Liver (tissue), 3 donors: ENCODE data around the gene PPP2R2C.

Experiments
- FOXA2 ChIP-seq: IDR thresholded peaks from 2 replicates; pipeline ENCODE4 v1.6.1; 2016; ENCODE audit warnings: antibody characterized with exemption
- GABPA ChIP-seq, 2 donors: IDR thresholded peaks in 1 of 2; conservative IDR thresholded peaks in 1 of 2; 2 replicates each; pipeline ENCODE4 v1.6.1; 2016; ENCODE audit warnings: antibody characterized with exemption in 2 of 2, mild to moderate bottlenecking in 1 of 2, moderate library complexity in 1 of 2
- HNF4A ChIP-seq, 2 donors: conservative IDR thresholded peaks; 2 replicates each; pipeline ENCODE4 v1.6.1; 2016; ENCODE audit warnings: antibody characterized with exemption in 2 of 2, mild to moderate bottlenecking in 2 of 2
- JUND ChIP-seq, 2 donors: IDR thresholded peaks; 2 replicates each; pipeline ENCODE4 v1.6.1; 2016; ENCODE audit warnings: antibody characterized with exemption in 2 of 2
- NR2F2 ChIP-seq: IDR thresholded peaks from 2 replicates; pipeline ENCODE4 v1.6.1; 2016; ENCODE audit warnings: antibody characterized with exemption
- RAD21 ChIP-seq, 2 donors: IDR thresholded peaks; 2 replicates each; pipeline ENCODE4 v1.6.1; 2016; ENCODE audit warnings: antibody characterized with exemption in 2 of 2, mild to moderate bottlenecking in 2 of 2
- SP1 ChIP-seq: IDR thresholded peaks from 2 replicates; pipeline ENCODE4 v1.6.1; 2018; ENCODE audit warnings: antibody characterized with exemption, mild to moderate bottlenecking
- TAF1 ChIP-seq: conservative IDR thresholded peaks from 2 replicates; pipeline ENCODE4 v1.6.1; 2016; ENCODE audit warnings: antibody characterized with exemption, mild to moderate bottlenecking
- YY1 ChIP-seq: IDR thresholded peaks from 2 replicates; pipeline ENCODE4 v1.6.1; 2016; ENCODE audit warnings: antibody characterized with exemption, mild to moderate bottlenecking
- TF ChIP-seq, protein P1 (sequence below): fragments of 150-350 bp; IDR thresholded peaks from 2 replicates; pipeline ENCODE4 v1.5.1; 2017; ENCODE audit warnings: improper control_type of control experiment, low read depth, low read length; ENCODE audit not compliant: missing input control
- TF ChIP-seq, protein P2 (sequence below): IDR thresholded peaks from 2 replicates; pipeline ENCODE4 v1.6.1; 2016; ENCODE audit warnings: antibody characterized with exemption
- TF ChIP-seq, protein P3 (sequence below): IDR thresholded peaks from 2 replicates; pipeline ENCODE4 v1.6.1; 2016; ENCODE audit warnings: antibody characterized with exemption, mild to moderate bottlenecking
- donor health status: healthy.
- donor health status: healthy.

DNA sequence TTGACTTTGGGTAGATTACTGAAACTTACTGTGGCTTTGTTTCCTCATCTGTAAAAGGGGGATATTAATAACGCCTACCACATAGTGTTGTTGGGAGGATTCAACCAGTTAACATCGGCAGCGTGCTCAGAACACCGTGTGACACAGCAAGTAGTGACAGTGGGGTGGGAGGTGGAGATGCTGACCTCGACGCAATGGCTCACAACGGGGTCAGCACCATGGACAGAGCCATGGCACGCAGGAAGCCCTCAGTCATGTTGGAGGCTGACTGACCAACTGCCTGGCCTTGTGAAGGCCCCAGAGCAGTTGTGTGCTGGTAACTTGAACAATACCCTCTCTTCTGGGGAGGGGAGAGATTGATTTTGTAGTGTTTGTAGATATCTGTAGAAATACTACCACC lies 109.5 kb downstream of the PPP2R2C start:
- TF ChIP-seq, protein P1, sequence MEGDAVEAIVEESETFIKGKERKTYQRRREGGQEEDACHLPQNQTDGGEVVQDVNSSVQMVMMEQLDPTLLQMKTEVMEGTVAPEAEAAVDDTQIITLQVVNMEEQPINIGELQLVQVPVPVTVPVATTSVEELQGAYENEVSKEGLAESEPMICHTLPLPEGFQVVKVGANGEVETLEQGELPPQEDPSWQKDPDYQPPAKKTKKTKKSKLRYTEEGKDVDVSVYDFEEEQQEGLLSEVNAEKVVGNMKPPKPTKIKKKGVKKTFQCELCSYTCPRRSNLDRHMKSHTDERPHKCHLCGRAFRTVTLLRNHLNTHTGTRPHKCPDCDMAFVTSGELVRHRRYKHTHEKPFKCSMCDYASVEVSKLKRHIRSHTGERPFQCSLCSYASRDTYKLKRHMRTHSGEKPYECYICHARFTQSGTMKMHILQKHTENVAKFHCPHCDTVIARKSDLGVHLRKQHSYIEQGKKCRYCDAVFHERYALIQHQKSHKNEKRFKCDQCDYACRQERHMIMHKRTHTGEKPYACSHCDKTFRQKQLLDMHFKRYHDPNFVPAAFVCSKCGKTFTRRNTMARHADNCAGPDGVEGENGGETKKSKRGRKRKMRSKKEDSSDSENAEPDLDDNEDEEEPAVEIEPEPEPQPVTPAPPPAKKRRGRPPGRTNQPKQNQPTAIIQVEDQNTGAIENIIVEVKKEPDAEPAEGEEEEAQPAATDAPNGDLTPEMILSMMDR = no peak
- TF ChIP-seq HNF4A (conservative IDR thresholded peaks at IDR 0.05) = no peak
- TF ChIP-seq, protein P2, sequence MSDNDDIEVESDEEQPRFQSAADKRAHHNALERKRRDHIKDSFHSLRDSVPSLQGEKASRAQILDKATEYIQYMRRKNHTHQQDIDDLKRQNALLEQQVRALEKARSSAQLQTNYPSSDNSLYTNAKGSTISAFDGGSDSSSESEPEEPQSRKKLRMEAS = no peak
- TF ChIP-seq RAD21 (IDR thresholded peaks at IDR 0.05) = no peak
- no peak for TF ChIP-seq TAF1
- no peak for TF ChIP-seq GABPA (IDR thresholded peaks at IDR 0.05 in 1 of 2, conservative IDR thresholded peaks at IDR 0.05 in 1 of 2)
- no peak for TF ChIP-seq YY1
- TF ChIP-seq, protein P3, sequence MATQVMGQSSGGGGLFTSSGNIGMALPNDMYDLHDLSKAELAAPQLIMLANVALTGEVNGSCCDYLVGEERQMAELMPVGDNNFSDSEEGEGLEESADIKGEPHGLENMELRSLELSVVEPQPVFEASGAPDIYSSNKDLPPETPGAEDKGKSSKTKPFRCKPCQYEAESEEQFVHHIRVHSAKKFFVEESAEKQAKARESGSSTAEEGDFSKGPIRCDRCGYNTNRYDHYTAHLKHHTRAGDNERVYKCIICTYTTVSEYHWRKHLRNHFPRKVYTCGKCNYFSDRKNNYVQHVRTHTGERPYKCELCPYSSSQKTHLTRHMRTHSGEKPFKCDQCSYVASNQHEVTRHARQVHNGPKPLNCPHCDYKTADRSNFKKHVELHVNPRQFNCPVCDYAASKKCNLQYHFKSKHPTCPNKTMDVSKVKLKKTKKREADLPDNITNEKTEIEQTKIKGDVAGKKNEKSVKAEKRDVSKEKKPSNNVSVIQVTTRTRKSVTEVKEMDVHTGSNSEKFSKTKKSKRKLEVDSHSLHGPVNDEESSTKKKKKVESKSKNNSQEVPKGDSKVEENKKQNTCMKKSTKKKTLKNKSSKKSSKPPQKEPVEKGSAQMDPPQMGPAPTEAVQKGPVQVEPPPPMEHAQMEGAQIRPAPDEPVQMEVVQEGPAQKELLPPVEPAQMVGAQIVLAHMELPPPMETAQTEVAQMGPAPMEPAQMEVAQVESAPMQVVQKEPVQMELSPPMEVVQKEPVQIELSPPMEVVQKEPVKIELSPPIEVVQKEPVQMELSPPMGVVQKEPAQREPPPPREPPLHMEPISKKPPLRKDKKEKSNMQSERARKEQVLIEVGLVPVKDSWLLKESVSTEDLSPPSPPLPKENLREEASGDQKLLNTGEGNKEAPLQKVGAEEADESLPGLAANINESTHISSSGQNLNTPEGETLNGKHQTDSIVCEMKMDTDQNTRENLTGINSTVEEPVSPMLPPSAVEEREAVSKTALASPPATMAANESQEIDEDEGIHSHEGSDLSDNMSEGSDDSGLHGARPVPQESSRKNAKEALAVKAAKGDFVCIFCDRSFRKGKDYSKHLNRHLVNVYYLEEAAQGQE = peak; percentile 99
- TF ChIP-seq JUND (IDR thresholded peaks at IDR 0.05) = no peak
- no peak for TF ChIP-seq SP1
- no peak for TF ChIP-seq NR2F2
- TF ChIP-seq FOXA2 = no peak
